Type B pancreatic cell (in vitro differentiated cells): ENCODE measurements around the gene UBALD1. TPM values are rescaled to one million over a fixed set of nuclear protein-coding genes. Genes with fewer than 3 reads are reported as not detected.

Source experiments
- DNase-seq: peaks from one replicate; pipeline ENCODE4 v3.0.0; 2021; ENCODE audit warnings: mixed read lengths; ENCODE audit not compliant: unreplicated experiment; ENCODE audit errors: extremely low spot score
- H3K27ac Mint-ChIP-seq: 2 replicates; pipeline ENCODE4 v1.8.0; 2021; ENCODE audit warnings: mild to moderate bottlenecking, mixed read lengths
- H3K27me3 Mint-ChIP-seq: 2 replicates; pipeline ENCODE4 v1.8.0; 2021; ENCODE audit warnings: mixed read lengths
- H3K36me3 Mint-ChIP-seq: 2 replicates; pipeline ENCODE4 v1.8.0; 2021; ENCODE audit warnings: mixed read lengths
- H3K4me1 Mint-ChIP-seq: one replicate; pipeline ENCODE4 v1.8.0; 2021; ENCODE audit warnings: mixed read lengths; ENCODE audit not compliant: unreplicated experiment
- H3K4me3 Mint-ChIP-seq: 2 replicates; pipeline ENCODE4 v1.8.0; 2021; ENCODE audit warnings: mild to moderate bottlenecking, mixed read lengths
- H3K9me3 Mint-ChIP-seq: 2 replicates; pipeline ENCODE4 v1.8.0; 2021; ENCODE audit warnings: mixed read lengths
- total RNA-seq: library from RNA; stranded (reverse); gene quantifications from 2 replicates; pipeline ENCODE4 v1.2.1, GENCODE V29; 2021; ENCODE audit warnings: low replicate concordance
- TF ChIP-seq, protein P1 (sequence below): fragments of 200-600 bp; sonication (generic); conservative IDR thresholded peaks from 2 replicates; pipeline ENCODE4 v1.5.0; 2021; ENCODE audit warnings: antibody characterized with exemption, mild to moderate bottlenecking

The UBALD1 gene
- total RNA-seq, 1 donor from 2014 or later, result 49.2 TPM

DNA sequence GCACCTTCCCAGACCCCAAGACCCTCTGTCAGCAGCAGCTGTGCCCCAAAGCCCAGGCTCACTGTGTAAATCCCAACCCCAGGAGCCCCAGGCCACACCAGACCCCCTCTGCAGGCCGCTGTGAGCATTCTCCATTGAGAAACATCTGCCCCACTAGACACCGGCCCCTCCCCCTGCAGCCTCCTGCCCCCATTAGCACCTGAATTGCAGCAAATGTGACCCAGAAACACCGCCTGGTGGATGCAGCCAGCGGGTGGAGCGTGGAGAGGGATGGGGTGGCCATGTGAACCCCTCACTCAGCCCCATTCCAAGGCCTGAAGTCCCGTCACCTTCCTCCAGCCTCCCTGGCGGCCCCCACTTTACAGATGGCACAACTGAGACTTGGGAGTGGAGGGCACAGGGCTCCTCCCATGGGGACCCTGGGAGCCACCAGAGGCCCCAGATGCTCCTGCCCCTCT, 2.2 kb downstream of the UBALD1 start:
- H3K4me3 Mint-ChIP-seq, result peak overlapping the region; percentile 93

DNA sequence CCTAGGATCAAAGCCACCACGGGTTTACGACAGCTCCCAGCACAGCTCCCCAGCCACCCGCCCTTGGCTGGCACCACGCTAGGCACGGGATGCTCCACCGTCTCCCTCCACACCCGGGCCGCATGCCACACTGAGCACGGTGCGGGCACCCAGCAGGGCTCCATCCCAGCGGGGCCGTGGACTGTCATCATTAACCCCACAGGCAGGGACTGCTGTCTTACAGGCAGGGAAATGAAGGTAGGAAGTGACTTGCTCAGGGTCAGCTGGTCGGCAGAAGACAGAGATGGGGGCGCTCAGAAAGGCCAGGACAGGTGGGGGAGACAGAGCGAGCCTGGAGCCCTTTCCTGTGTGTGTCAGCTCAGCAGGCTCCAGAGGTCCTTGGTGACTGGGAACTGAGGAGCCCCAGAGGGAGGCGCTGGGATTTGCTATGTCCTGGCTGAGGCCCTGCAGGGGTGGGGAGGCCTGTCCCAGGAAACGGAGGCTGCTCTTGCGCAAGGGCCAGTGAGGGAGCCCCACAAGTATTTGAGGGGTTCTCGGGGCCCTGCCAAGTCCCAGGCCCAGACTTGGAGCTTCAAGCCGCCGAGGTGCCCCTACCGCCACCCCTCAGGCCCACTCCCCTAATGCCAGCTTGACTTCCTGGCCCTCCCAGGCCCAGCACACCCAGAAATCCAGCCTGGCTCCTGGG, 3.2 kb downstream of the UBALD1 start:
- Mint-ChIP-seq H3K36me3 (no peaks in the 10 kb centered on the region), H3K4me1 (peaks cover 6% of the 10 kb centered on the region), H3K9me3 (no peaks in the 10 kb centered on the region), H3K4me3 (no peak overlapping the region), H3K27me3 (no peaks in the 10 kb centered on the region), H3K27ac (peak overlapping the region; percentile 55)
- DNase-seq, result no peak
- TF ChIP-seq, protein P1, sequence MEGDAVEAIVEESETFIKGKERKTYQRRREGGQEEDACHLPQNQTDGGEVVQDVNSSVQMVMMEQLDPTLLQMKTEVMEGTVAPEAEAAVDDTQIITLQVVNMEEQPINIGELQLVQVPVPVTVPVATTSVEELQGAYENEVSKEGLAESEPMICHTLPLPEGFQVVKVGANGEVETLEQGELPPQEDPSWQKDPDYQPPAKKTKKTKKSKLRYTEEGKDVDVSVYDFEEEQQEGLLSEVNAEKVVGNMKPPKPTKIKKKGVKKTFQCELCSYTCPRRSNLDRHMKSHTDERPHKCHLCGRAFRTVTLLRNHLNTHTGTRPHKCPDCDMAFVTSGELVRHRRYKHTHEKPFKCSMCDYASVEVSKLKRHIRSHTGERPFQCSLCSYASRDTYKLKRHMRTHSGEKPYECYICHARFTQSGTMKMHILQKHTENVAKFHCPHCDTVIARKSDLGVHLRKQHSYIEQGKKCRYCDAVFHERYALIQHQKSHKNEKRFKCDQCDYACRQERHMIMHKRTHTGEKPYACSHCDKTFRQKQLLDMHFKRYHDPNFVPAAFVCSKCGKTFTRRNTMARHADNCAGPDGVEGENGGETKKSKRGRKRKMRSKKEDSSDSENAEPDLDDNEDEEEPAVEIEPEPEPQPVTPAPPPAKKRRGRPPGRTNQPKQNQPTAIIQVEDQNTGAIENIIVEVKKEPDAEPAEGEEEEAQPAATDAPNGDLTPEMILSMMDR, result no peak

More for the DNA sequence above, 2.2 kb downstream of the UBALD1 start:
- no peak for DNase-seq
- Mint-ChIP-seq H3K27me3 (no peaks in the 10 kb centered on the region), H3K27ac (peak overlapping the region; percentile 97), H3K4me1 (peaks cover 8% of the 10 kb centered on the region), H3K36me3 (no peaks in the 10 kb centered on the region), H3K9me3 (no peaks in the 10 kb centered on the region)
- TF ChIP-seq, protein P1, result peak; percentile 19

DNA sequence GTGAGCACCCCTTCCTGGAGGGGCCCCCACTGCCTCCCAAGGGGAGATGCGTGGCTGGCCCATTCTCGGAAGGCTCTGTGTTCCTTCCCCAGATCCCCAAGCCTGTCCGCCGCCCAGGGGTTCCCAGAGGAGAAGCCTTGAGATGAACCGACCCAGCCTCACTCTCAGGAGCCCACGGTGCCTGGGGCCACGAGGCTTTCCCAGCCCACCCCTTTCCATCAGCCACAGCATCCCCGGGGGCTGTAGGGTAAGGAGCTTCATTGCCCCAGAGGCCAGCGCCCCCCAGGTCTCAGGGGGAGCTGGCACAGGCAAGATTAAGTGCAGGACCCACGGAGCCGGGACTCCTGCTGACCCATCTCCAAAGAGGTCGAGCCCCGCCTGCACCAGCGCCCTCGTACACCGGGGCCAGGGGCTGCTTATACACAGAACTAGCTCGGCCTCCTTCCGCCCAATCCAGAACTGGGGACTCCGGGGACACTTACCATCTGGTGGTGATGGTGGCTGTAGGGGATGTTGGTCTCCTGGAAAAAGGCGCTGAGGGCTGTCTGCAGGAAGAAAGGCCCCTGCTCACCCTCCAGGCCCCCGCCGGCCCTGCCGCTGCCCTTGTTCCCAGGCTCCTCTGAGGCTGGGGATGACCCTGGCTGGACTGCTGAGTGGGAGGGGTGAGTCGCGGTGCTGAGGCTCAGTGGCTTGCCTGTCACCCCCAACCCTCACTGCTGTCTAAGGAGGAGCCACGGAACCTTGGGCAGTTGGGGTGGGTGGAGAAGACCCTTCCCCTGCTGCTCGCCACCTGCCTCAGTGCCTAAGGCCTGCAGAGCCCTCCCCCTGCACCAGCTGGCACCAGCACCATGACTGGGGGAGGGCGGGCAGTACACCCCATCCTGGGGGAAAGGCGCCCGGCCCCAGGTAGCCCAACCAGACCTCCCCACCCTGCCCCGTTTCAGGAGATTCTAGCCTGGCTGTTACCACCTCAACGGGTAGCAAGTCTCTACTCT, 4.4 kb downstream of the UBALD1 start:
- no peak for DNase-seq
- TF ChIP-seq, protein P1, result no peak
- no peak overlapping the region for H3K4me3 Mint-ChIP-seq
- H3K27me3 Mint-ChIP-seq, result no peaks in the 10 kb centered on the region
- peak overlapping the region; percentile 55 for H3K27ac Mint-ChIP-seq
- no peaks in the 10 kb centered on the region for H3K9me3 Mint-ChIP-seq
- H3K4me1 Mint-ChIP-seq, result no peaks in the 10 kb centered on the region
- peaks cover 4% of the 10 kb centered on the region for H3K36me3 Mint-ChIP-seq

DNA sequence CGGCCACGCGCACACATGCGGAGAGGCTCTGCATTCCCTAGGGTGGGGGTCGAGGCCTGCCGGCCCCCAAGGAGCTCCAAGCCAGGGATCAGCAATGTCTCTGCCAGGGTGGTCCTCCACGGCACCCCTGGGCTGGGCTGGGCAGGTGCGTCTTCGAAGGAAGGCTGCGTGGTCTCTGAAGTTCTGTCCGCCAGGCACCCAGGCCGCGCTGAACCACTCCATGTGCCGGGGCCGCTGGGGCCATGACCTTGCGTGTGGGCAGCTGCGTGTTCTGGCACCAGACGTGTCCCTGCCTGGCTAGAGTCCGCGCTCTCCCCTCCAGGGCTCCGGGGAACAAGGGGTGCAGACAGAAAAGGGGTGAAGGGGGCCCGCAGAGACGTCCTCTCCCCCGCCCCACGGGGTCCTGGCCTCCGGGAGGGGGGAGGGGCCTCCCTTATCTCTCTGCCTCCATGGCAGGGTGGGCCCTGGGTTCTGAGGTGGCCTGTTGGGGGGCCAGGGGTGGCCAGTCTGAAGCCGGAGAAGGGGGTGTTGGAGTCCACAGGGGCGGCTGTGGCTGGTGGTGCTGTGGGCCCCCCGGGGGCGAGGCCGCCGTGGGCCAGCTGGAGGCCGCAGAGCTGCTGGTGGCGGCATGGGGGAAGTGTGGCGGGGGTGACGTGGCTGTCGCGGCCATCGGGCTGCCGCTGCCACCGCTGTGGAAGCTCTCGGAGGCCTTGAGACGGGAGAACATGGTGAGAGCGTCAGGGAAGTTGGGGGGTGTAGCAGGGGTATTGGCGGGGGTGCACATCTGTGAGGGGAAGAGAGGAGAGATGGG, 5.3 kb downstream of the UBALD1 start:
- no peaks in the 10 kb centered on the region for H3K27me3 Mint-ChIP-seq
- H3K4me1 Mint-ChIP-seq, result no peaks in the 10 kb centered on the region
- H3K4me3 Mint-ChIP-seq, result no peak overlapping the region
- DNase-seq, result peak; percentile 72
- TF ChIP-seq, protein P1, result no peak
- H3K9me3 Mint-ChIP-seq, result no peaks in the 10 kb centered on the region
- H3K36me3 Mint-ChIP-seq, result peaks cover 4% of the 10 kb centered on the region
- no peak overlapping the region for H3K27ac Mint-ChIP-seq

DNA sequence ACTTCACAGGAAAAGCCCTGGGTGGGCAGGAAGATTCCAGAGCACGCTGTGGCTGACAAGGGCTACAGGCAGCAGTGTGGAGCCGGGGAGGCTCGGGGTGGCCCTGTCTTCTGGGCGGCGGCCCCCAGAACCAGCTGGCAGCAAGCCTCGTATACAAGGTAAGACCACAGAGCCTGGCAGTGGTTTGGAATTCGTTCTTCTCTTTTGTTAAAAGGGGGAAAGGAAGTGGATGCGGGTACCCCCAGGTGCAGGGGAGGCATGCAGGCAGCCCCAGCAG, 6.0 kb downstream of the UBALD1 start:
- H3K4me3 Mint-ChIP-seq, result no peak overlapping the region
- no peak overlapping the region for H3K27ac Mint-ChIP-seq
- DNase-seq, result no peak
- TF ChIP-seq, protein P1, result no peak
- no peaks in the 10 kb centered on the region for H3K4me1 Mint-ChIP-seq
- H3K27me3 Mint-ChIP-seq, result no peaks in the 10 kb centered on the region
- peaks cover 4% of the 10 kb centered on the region for H3K36me3 Mint-ChIP-seq
- H3K9me3 Mint-ChIP-seq, result no peaks in the 10 kb centered on the region
